ENCODE measurements around the gene SUN3.
A peak's percentile ranks its signal among the peaks of the same experiment; 100 is the strongest.
"Not testable (repeated sequence)": the region's sequence is repeated elsewhere in the genome, so short reads cannot be mapped to it uniquely, and the experiment has no call there.

SUN3 gene

DNA sequence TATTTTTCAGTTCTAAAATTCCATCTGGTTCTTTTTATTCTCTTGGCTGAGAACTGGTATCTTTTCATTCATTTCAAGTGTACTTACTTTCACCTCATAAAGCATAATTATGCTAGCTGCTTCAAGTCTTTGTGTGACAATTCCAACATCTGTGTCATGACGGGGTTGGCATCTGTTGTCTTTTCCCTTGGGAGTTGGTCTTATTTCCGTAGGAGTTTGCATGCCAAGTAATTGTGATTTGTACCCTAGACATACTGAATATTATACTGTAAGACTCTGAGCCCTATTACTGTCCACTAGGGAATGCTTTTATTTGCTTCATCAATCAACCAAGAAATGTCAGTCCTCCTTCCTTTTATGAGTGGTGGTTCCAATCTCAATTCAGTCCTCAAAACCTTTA, 24.9 kb downstream of the SUN3 start:
- no peak overlapping the region for H3K27ac ChIP-seq (ENCODE audit: low read length)
- no peaks in the 10 kb centered on the region for H3K9me3 ChIP-seq (ENCODE audit: control insufficient read depth, insufficient read depth, low read length)
- H3K4me3 ChIP-seq (ENCODE audit: low read length), result no peak overlapping the region
- no peak for DNase-seq (ENCODE audit: low read depth, low spot score)
- no CpG with 5 or more reads among the region's 2 CpGs for WGBS (ENCODE audit: insufficient coverage, insufficient read length)
- no peaks in the 10 kb centered on the region for H3K27me3 ChIP-seq (ENCODE audit: control insufficient read depth, insufficient read depth, low read length)
- no peaks in the 10 kb centered on the region for H3K36me3 ChIP-seq (ENCODE audit: control insufficient read depth, insufficient read depth, low read length)
- H3K4me1 ChIP-seq (ENCODE audit: control insufficient read depth, insufficient read depth, low read length), result no peaks in the 10 kb centered on the region

DNA sequence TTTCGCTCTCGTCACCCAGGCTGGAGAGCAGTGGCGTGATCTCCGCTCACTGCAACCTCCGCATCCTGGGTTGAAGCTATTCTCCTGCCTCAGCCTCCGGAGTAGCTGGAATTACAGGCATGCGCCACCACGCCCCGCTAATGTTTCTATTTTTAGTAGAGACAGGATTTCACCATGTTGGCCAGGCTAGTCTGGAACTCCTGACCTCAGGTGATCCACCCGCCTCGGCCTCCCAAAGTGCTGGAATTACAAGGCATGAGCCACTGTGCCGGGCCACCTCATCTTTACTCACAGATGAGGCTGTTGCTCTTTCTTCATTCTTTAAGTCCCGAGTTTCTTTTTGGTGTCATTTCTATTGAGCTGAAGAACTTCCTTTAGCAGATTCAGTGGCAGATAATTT, 28.7 kb downstream of the SUN3 start:
- not testable (repeated sequence) for H3K4me1 ChIP-seq (ENCODE audit: control insufficient read depth, insufficient read depth, low read length); H3K36me3 ChIP-seq (ENCODE audit: control insufficient read depth, insufficient read depth, low read length); H3K9me3 ChIP-seq (ENCODE audit: control insufficient read depth, insufficient read depth, low read length); DNase-seq (ENCODE audit: low read depth, low spot score); H3K4me3 ChIP-seq (ENCODE audit: low read length); H3K27me3 ChIP-seq (ENCODE audit: control insufficient read depth, insufficient read depth, low read length); H3K27ac ChIP-seq (ENCODE audit: low read length)
- no CpG with 5 or more reads among the region's 13 CpGs for WGBS (ENCODE audit: insufficient coverage, insufficient read length)

DNA sequence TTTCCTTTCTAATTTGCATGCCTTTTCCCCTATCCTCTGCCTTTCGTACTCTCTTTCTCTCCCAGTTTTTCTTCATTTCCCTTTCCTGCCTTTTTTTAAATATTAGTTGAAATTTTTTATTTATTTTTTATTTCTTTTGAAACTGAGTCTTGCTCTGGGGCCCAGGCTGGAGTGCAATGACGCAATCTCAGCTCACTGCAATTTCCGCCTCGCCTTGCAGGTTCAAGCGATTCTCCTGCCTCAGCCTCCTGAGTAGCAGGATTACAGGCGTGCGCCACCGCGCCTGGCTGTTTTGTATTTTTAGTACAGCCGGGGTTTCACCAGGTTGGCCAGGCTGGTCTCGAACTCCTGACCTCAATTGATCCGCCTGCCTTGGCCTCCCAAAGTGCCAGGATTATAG, 29.5 kb downstream of the SUN3 start:
- Histone ChIP-seq H3K9me3 (ENCODE audit: control insufficient read depth, insufficient read depth, low read length) (no peaks in the 10 kb centered on the region), H3K27me3 (ENCODE audit: control insufficient read depth, insufficient read depth, low read length) (no peaks in the 10 kb centered on the region), H3K4me3 (ENCODE audit: low read length) (no peak overlapping the region), H3K27ac (ENCODE audit: low read length) (no peak overlapping the region), H3K36me3 (ENCODE audit: control insufficient read depth, insufficient read depth, low read length) (no peaks in the 10 kb centered on the region), H3K4me1 (ENCODE audit: control insufficient read depth, insufficient read depth, low read length) (no peaks in the 10 kb centered on the region)
- no CpG with 5 or more reads among the region's 12 CpGs for WGBS (ENCODE audit: insufficient coverage, insufficient read length)
- no peak for DNase-seq (ENCODE audit: low read depth, low spot score)

DNA sequence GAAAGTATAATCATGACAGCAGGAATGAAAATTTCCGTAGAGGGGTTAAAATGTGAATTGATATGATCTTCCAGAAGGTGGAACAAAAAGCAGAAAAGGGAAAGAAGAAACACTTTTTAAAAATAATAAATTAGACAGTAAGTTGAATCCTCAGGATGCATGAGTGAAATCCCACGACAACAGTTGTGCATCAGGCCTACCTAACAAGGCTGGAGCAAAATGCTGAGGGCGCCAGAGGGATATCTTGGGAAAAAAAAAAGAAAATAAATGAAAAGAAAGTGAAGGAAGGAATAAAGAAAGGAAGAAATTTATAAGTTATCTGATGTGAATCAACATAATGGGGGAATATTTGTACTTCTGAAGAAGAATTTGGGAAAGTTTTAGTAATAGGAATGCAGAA, 36.5 kb downstream of the SUN3 start:
- DNase-seq (ENCODE audit: low read depth, low spot score), result no peak

DNA sequence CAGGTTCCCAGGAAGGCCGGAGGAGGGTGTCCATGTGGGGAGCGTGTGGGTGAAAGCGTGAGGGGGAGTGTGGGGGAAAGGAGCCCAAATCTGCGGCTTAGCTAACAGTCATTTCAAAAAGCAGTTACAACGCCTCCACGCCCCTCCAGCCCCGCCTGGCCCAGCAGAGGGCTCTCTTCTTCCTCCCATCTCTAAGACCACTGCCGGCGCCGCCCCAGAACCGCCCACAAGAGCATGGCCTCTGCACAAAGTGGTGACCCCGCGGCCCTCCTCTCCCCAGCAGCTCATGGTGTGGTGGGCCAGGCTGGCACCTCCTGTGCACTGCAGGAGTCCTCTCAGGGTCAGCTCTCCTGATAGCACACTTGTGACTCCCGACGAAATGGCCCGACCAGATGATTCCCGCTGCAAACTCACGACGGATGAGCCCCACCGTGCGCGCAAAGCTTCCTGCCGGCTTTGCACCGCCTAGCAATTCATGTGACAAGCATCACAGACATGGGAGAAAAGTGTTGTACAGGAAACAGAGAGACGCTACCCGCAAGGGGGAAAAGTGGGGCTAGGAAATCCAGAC, 37.1 kb downstream of the SUN3 start:
- peak overlapping the region; percentile 39; the same call in 1 of the 2 replicates for H3K4me3 ChIP-seq (ENCODE audit: low read length)
- H3K27ac ChIP-seq (ENCODE audit: low read length), result no peak overlapping the region
- DNase-seq (ENCODE audit: low read depth, low spot score), result peak; percentile 50

More for the DNA sequence above, 36.5 kb downstream of the SUN3 start:
- Histone ChIP-seq H3K4me3 (ENCODE audit: low read length) (no peak overlapping the region), H3K27ac (ENCODE audit: low read length) (no peak overlapping the region), H3K4me1 (ENCODE audit: control insufficient read depth, insufficient read depth, low read length) (no peaks in the 10 kb centered on the region), H3K36me3 (ENCODE audit: control insufficient read depth, insufficient read depth, low read length) (no peaks in the 10 kb centered on the region), H3K9me3 (ENCODE audit: control insufficient read depth, insufficient read depth, low read length) (no peaks in the 10 kb centered on the region), H3K27me3 (ENCODE audit: control insufficient read depth, insufficient read depth, low read length) (no peaks in the 10 kb centered on the region)
- no CpG with 5 or more reads among the region's 3 CpGs for WGBS (ENCODE audit: insufficient coverage, insufficient read length)

DNA sequence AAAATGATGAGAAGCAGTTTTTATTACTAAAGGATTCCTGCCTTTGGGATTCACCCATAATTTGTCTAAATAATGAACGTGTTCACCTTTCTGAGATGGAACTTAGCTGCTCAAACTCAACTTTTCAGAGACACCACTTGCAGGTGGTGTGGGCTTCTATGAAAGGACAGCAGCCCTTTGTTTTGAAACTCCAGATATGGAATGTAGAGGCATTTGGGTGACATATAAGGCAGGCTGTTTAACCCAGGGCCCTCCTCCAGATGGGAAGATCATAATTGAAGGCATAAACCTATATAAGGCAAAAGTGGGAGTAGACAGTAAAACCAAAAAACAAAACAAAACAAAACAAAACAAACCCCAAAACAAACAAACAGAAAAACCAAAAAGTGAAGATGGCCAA, 37.6 kb downstream of the SUN3 start:
- H3K4me3 ChIP-seq (ENCODE audit: low read length), result no peak overlapping the region
- no peak overlapping the region for H3K27ac ChIP-seq (ENCODE audit: low read length)
- no peaks in the 10 kb centered on the region for H3K36me3 ChIP-seq (ENCODE audit: control insufficient read depth, insufficient read depth, low read length)
- no CpG with 5 or more reads among the region's 1 CpG for WGBS (ENCODE audit: insufficient coverage, insufficient read length)
- H3K9me3 ChIP-seq (ENCODE audit: control insufficient read depth, insufficient read depth, low read length), result no peaks in the 10 kb centered on the region
- H3K27me3 ChIP-seq (ENCODE audit: control insufficient read depth, insufficient read depth, low read length), result no peaks in the 10 kb centered on the region
- no peaks in the 10 kb centered on the region for H3K4me1 ChIP-seq (ENCODE audit: control insufficient read depth, insufficient read depth, low read length)
- DNase-seq (ENCODE audit: low read depth, low spot score), result no peak

More for the DNA sequence above, 37.1 kb downstream of the SUN3 start:
- H3K4me1 ChIP-seq (ENCODE audit: control insufficient read depth, insufficient read depth, low read length), result no peaks in the 10 kb centered on the region
- no CpG with 5 or more reads among the region's 26 CpGs for WGBS (ENCODE audit: insufficient coverage, insufficient read length)
- no peaks in the 10 kb centered on the region for H3K9me3 ChIP-seq (ENCODE audit: control insufficient read depth, insufficient read depth, low read length)
- H3K27me3 ChIP-seq (ENCODE audit: control insufficient read depth, insufficient read depth, low read length), result no peaks in the 10 kb centered on the region
- H3K36me3 ChIP-seq (ENCODE audit: control insufficient read depth, insufficient read depth, low read length), result no peaks in the 10 kb centered on the region

DNA sequence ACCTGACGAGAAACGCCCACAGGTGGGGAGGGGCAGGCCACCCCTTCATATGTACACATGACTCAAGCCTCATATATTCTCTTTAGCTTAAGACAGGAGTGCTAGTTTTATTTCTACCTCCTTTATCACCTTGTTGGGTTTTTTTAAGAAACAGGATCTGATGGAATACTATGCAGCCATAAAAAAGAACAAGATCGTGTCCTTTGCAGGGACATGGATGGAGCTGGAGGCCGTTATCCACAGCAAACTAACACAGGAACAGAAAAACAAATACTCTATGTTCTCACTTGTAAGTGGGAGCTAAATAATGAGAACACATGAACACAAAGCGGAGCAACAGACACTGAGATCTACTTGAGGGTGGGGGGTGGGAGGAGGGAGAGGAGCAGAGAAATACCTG, 38.3 kb downstream of the SUN3 start:
- DNase-seq (ENCODE audit: low read depth, low spot score), result no peak
- no peaks in the 10 kb centered on the region for H3K9me3 ChIP-seq (ENCODE audit: control insufficient read depth, insufficient read depth, low read length)
- H3K27ac ChIP-seq (ENCODE audit: low read length), result no peak overlapping the region
- no peaks in the 10 kb centered on the region for H3K4me1 ChIP-seq (ENCODE audit: control insufficient read depth, insufficient read depth, low read length)
- H3K27me3 ChIP-seq (ENCODE audit: control insufficient read depth, insufficient read depth, low read length), result no peaks in the 10 kb centered on the region
- H3K36me3 ChIP-seq (ENCODE audit: control insufficient read depth, insufficient read depth, low read length), result no peaks in the 10 kb centered on the region
- H3K4me3 ChIP-seq (ENCODE audit: low read length), result no peak overlapping the region
- WGBS (ENCODE audit: insufficient coverage, insufficient read length), result no CpG with 5 or more reads among the region's 5 CpGs

DNA sequence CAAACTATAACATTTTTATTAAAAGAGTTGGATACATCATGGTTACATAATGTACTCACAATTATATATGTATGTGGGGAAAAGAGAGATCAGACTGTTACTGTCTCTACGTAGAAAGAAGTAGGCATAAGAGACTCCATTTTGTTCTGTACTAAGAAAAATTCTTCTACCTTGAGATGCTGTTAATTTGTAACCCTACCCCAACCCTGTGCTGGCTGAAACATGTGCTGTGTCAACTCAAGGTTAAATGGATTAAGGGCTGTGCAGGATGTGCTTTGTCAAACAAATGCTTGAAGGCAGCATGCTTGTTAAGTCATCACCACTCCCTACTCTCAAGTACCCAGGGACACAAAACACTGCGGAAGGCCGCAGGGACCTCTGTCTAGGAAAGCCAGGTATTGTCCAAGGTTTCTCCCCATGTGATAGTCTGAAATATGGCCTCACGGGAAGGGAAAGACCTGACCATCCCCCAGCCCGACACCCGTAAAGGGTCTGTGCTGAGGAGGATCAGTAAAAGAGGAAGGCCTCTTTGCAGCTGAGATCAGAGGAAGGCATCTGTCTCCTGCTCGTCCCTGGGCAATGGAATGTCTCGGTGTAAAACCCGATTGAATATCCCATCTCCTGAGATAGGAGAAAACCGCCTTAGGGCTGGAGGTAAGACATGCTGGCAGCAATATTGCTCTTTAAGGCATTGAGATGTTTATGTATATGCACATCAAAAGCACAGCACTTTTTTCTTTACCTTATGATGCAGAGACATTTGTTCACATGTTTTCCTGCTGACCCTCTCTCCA, 39.1 kb downstream of the SUN3 start:
- H3K4me3 ChIP-seq (ENCODE audit: low read length); H3K4me1 ChIP-seq (ENCODE audit: control insufficient read depth, insufficient read depth, low read length); DNase-seq (ENCODE audit: low read depth, low spot score); H3K36me3 ChIP-seq (ENCODE audit: control insufficient read depth, insufficient read depth, low read length); H3K27ac ChIP-seq (ENCODE audit: low read length); H3K27me3 ChIP-seq (ENCODE audit: control insufficient read depth, insufficient read depth, low read length); H3K9me3 ChIP-seq (ENCODE audit: control insufficient read depth, insufficient read depth, low read length): not testable (repeated sequence)
- WGBS (ENCODE audit: insufficient coverage, insufficient read length), result no CpG with 5 or more reads among the region's 10 CpGs

DNA sequence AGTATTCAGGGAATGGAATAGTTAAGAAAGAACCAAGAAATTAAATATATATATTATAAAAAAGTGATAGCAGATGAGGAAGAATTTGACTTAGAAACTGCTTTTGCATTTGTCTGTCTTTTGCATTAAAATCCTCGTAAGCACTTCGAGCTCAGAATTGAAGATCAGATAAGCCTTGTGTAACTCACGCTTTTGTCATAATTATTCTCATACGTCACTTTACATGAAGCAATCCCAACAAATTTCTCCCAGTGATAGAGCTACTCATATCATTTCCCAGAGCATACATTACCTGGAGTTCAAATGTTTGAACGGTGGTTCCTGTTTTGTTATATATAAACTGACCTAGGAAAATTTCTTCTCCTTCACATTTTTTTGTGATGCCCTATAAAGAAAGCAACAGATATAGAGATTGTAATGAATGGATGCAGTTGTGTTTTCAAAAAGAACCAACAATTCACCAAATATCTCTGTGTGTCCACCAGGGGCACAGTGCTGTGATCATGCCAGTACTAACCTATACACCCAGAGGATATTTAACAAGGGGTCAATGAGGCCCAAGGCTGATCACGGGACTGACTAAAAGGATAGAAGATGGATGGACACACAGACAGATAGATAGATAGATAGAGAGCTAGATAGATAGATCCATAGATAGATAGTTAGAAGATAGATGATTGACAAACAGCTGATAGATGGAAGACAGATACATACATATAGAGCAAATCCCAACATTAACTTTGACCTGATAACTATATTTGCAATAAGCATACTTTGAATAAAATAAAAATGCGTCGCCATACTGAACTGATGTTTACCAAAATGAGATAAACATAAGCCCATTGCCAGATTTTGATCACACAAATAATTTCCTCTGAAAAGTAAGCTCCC, 40.2 kb downstream of the SUN3 start:
- Histone ChIP-seq H3K4me3 (ENCODE audit: low read length) (no peak overlapping the region), H3K36me3 (ENCODE audit: control insufficient read depth, insufficient read depth, low read length) (no peaks in the 10 kb centered on the region), H3K27ac (ENCODE audit: low read length) (no peak overlapping the region), H3K9me3 (ENCODE audit: control insufficient read depth, insufficient read depth, low read length) (no peaks in the 10 kb centered on the region), H3K27me3 (ENCODE audit: control insufficient read depth, insufficient read depth, low read length) (no peaks in the 10 kb centered on the region), H3K4me1 (ENCODE audit: control insufficient read depth, insufficient read depth, low read length) (no peaks in the 10 kb centered on the region)
- no peak for DNase-seq (ENCODE audit: low read depth, low spot score)
- WGBS (ENCODE audit: insufficient coverage, insufficient read length), result no CpG with 5 or more reads among the region's 8 CpGs

DNA sequence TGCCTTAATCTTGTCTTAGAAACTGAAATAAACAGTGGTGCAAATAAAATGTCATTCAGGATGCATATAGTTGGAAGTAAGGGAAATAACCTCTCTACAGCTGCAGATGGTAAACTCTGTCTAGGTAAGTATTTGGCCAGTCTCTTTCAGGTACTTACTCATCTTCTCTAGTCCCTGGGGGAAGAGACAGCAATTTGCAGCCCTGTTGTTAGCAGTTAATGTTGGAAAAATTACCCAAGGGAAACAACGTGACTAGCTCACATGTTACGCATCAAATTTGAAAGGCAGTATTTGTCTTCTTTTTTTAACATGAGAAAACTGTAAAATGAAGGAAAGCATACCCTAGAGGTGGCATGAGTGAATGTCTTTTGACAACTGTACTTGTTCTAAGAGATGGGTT, 46.3 kb downstream of the SUN3 start:
- WGBS (ENCODE audit: insufficient coverage, insufficient read length), result no CpG with 5 or more reads among the region's 2 CpGs
- no peak for DNase-seq (ENCODE audit: low read depth, low spot score)
- H3K27ac ChIP-seq (ENCODE audit: low read length), result no peak overlapping the region
- H3K4me3 ChIP-seq (ENCODE audit: low read length), result no peak overlapping the region
- no peaks in the 10 kb centered on the region for H3K9me3 ChIP-seq (ENCODE audit: control insufficient read depth, insufficient read depth, low read length)
- no peaks in the 10 kb centered on the region for H3K36me3 ChIP-seq (ENCODE audit: control insufficient read depth, insufficient read depth, low read length)
- H3K4me1 ChIP-seq (ENCODE audit: control insufficient read depth, insufficient read depth, low read length), result no peaks in the 10 kb centered on the region
- no peaks in the 10 kb centered on the region for H3K27me3 ChIP-seq (ENCODE audit: control insufficient read depth, insufficient read depth, low read length)

Data from iPS DF 6.9 (cell line).